ENCODE data around the gene WFIKKN1.

The WFIKKN1 gene

DNA sequence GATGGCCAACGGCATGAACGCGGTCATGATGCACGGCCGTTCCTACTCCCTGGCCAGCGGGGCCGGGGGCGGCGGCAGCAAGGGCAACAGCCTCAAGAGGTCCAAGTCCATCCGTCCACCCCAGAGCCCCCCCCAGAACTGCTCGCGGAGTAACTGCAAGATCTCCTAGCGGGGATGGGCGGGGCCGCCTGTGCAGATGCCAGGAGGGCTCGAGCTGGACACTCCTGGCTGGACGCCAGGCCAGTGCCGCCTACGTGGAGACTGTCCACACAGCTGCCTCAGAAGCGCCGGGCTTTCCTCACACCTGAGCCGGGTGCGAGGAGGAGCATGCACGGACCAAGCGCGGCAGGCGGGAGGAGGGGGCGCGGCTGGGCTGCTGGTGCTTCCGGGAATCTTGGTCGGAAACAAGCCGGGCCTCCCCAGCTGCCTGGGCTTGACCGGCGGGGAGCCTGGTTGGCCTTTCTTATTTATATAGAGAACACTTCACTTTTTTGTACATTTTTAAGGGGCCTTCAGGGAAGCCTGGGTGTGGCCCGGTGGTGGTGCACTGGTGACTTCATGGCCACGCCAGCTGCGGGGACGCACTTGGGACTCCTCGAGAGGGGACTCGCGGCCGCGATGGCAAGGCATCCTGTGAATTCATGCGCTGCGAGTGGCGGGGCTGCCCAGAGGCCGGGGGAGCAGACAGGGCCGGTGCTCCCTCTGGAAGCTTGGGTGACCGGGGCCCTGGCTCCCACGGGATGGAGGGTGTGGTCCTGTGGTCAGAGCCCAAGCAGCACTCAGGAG lies 3.1 kb upstream of the WFIKKN1 start:
- H3K27me3 ChIP-seq (replicated peaks in 2 of 5; ENCODE audit: control insufficient read depth in 4 of 5, insufficient read depth in 5 of 5, low read length in 4 of 5) = peaks cover 0 to 7% (median 0%) of the 10 kb centered on the region in 5 experiments
- DNase-seq = no peak
- no peaks in the 10 kb centered on the region for H3K9me3 ChIP-seq (ENCODE audit: control extremely low read depth in 1 of 5, control insufficient read depth in 4 of 5, insufficient read depth in 2 of 5, low read depth in 1 of 5, low read length in 4 of 5)
- no peak overlapping the region for H3K4me3 ChIP-seq (ENCODE audit: control insufficient read depth in 1 of 7, extremely low read depth in 1 of 7, insufficient read depth in 4 of 7, low read depth in 2 of 7, low read length in 6 of 7)
- peaks cover 0 to 8% (median 7%) of the 10 kb centered on the region in 4 experiments for H3K4me1 ChIP-seq (ENCODE audit: control extremely low read depth in 1 of 4, control insufficient read depth in 4 of 4, insufficient read depth in 4 of 4, low read length in 3 of 4)
- ChIA-PET POLR2A (no interaction called here), CTCF (no interaction called here)
- H3K27ac ChIP-seq (ENCODE audit: insufficient read depth in 1 of 2, low read depth in 1 of 2, low read length in 2 of 2, poor library complexity in 1 of 2, severe bottlenecking in 2 of 2) = no peak overlapping the region
- WGBS (ENCODE audit: insufficient coverage) = 94% methylated on average over 34 of the region's 50 CpGs
- H3K36me3 ChIP-seq (ENCODE audit: control insufficient read depth in 4 of 4, insufficient read depth in 4 of 4, low read length in 3 of 4) = peaks cover 2 to 46% (median 17%) of the 10 kb centered on the region in 4 experiments

DNA sequence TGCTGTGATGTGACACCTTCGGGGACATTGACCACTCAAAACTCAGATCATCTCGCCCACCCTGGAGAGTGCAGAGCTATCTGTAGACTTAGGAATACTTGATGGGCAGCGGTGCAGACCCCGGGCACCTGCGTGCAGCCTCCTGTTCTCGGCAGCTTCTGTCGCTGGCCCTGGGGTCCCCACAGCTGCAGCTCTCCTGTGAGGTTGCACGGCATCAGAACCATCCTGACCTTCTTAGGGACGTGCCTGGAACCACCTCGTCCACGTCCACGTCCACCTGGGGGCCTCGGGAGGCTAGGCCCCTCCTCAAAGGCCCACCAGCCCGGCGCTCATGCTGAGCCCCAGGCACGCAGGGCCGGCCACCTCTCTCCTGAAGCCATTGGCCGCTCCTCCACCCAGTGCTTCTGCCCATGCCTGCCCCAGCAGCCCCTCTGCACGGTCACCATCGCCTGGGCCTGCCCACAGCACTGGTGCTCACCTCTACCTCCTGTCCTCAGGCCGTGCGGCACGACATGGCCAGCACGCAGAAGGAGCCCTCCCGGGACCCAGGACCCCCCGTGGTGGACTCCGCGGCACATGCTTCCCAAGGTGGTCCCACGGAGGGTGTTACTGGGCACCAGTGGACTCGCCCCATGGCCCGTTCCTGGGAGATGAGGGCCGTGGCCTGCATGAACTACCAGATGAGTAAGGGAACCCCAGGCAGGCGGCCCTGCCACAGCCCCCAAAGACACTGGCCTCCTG lies 2.3 kb upstream of the WFIKKN1 start:
- WGBS (ENCODE audit: insufficient coverage) = 97% methylated on average over 32 of the region's 33 CpGs
- Histone ChIP-seq H3K27me3 (replicated peaks in 2 of 5; ENCODE audit: control insufficient read depth in 4 of 5, insufficient read depth in 5 of 5, low read length in 4 of 5) (peaks cover 0 to 7% (median 0%) of the 10 kb centered on the region in 5 experiments), H3K36me3 (ENCODE audit: control insufficient read depth in 4 of 4, insufficient read depth in 4 of 4, low read length in 3 of 4) (peaks cover 3 to 52% (median 23%) of the 10 kb centered on the region in 4 experiments), H3K4me1 (ENCODE audit: control extremely low read depth in 1 of 4, control insufficient read depth in 4 of 4, insufficient read depth in 4 of 4, low read length in 3 of 4) (peaks cover 0 to 8% (median 7%) of the 10 kb centered on the region in 4 experiments), H3K4me3 (ENCODE audit: control insufficient read depth in 1 of 7, extremely low read depth in 1 of 7, insufficient read depth in 4 of 7, low read depth in 2 of 7, low read length in 6 of 7) (no peak overlapping the region), H3K27ac (ENCODE audit: insufficient read depth in 1 of 2, low read depth in 1 of 2, low read length in 2 of 2, poor library complexity in 1 of 2, severe bottlenecking in 2 of 2) (no peak overlapping the region), H3K9me3 (ENCODE audit: control extremely low read depth in 1 of 5, control insufficient read depth in 4 of 5, insufficient read depth in 2 of 5, low read depth in 1 of 5, low read length in 4 of 5) (no peaks in the 10 kb centered on the region)
- no peak for DNase-seq
- POLR2A ChIA-PET = no interaction called here
- CTCF ChIA-PET = no interaction called here

DNA sequence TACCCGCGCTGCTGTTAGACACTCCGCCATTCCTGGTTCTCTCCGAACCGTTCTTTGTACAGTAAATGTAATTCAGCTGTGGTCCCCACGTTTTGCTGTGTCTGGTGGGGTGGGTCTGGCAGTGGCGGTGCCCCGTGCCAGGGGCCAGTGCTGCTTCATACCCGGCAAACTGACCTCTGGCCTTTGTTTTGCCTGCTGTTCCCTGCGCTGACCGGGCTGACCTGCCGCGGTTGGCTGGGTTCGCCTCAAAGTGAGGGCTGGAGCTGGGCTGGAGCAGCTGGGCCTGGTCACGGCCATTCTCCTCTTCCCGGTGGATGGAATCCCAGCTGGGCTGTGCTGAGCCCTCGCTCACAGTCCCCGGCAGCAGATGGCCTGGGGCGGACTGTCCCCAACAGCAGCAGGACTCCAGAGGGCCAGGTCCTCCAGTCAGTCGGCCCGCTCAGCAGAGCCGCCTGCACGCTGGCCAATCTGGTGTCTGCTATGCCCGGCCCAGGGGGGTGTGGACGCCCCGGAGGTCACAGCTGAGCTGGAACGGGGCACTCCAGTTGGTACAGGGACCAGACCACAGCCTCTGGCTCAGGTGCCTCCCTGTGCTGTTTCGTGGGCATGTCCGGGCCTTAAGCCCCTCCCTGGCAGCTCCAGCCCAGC lies 1.5 kb upstream of the WFIKKN1 start:
- CTCF ChIA-PET = no interaction called here
- WGBS (ENCODE audit: insufficient coverage) = 96% methylated on average over 27 of the region's 29 CpGs

DNA sequence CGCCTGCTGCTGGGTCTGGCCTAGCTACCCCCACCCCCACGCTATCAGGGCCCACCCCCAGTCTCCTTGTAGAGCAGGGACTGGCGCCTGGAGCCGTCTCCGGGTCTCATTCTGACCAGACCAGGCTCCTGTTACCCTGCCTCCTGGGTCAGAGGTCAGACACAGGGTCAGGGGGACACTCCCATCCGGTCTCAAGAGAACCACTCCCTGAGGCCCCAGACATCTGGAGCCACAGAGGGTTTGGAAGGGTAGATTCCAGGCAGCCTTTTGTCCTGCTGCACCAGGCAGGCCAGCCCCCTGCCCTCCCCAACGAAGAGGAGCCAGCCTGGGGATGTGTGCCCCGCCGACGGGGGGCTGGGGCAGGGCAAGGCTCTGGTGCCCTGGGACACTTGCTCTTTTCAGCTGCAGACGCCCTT lies 944 bp upstream of the WFIKKN1 start:
- peaks cover 0 to 7% (median 0%) of the 10 kb centered on the region in 5 experiments for H3K27me3 ChIP-seq (replicated peaks in 2 of 5; ENCODE audit: control insufficient read depth in 4 of 5, insufficient read depth in 5 of 5, low read length in 4 of 5)
- POLR2A ChIA-PET = no interaction called here
- no peak for DNase-seq
- H3K27ac ChIP-seq (ENCODE audit: insufficient read depth in 1 of 2, low read depth in 1 of 2, low read length in 2 of 2, poor library complexity in 1 of 2, severe bottlenecking in 2 of 2) = no peak overlapping the region
- peaks cover 0 to 9% (median 7%) of the 10 kb centered on the region in 4 experiments for H3K4me1 ChIP-seq (ENCODE audit: control extremely low read depth in 1 of 4, control insufficient read depth in 4 of 4, insufficient read depth in 4 of 4, low read length in 3 of 4)
- CTCF ChIA-PET = no interaction called here
- WGBS (ENCODE audit: insufficient coverage) = 80% methylated on average over 9 of the region's 11 CpGs
- H3K4me3 ChIP-seq (ENCODE audit: control insufficient read depth in 1 of 7, extremely low read depth in 1 of 7, insufficient read depth in 4 of 7, low read depth in 2 of 7, low read length in 6 of 7) = no peak overlapping the region
- H3K36me3 ChIP-seq (ENCODE audit: control insufficient read depth in 4 of 4, insufficient read depth in 4 of 4, low read length in 3 of 4) = peaks cover 3 to 63% (median 31%) of the 10 kb centered on the region in 4 experiments
- H3K9me3 ChIP-seq (ENCODE audit: control extremely low read depth in 1 of 5, control insufficient read depth in 4 of 5, insufficient read depth in 2 of 5, low read depth in 1 of 5, low read length in 4 of 5) = no peaks in the 10 kb centered on the region

More for the DNA sequence above, 1.5 kb upstream of the WFIKKN1 start:
- DNase-seq = no peak
- H3K27me3 ChIP-seq (replicated peaks in 2 of 5; ENCODE audit: control insufficient read depth in 4 of 5, insufficient read depth in 5 of 5, low read length in 4 of 5) = peaks cover 0 to 7% (median 0%) of the 10 kb centered on the region in 5 experiments
- POLR2A ChIA-PET = no interaction called here
- no peak overlapping the region for H3K4me3 ChIP-seq (ENCODE audit: control insufficient read depth in 1 of 7, extremely low read depth in 1 of 7, insufficient read depth in 4 of 7, low read depth in 2 of 7, low read length in 6 of 7)
- H3K4me1 ChIP-seq (ENCODE audit: control extremely low read depth in 1 of 4, control insufficient read depth in 4 of 4, insufficient read depth in 4 of 4, low read length in 3 of 4) = peaks cover 0 to 8% (median 7%) of the 10 kb centered on the region in 4 experiments
- H3K27ac ChIP-seq (ENCODE audit: insufficient read depth in 1 of 2, low read depth in 1 of 2, low read length in 2 of 2, poor library complexity in 1 of 2, severe bottlenecking in 2 of 2) = no peak overlapping the region
- H3K9me3 ChIP-seq (ENCODE audit: control extremely low read depth in 1 of 5, control insufficient read depth in 4 of 5, insufficient read depth in 2 of 5, low read depth in 1 of 5, low read length in 4 of 5) = no peaks in the 10 kb centered on the region
- H3K36me3 ChIP-seq (ENCODE audit: control insufficient read depth in 4 of 4, insufficient read depth in 4 of 4, low read length in 3 of 4) = peaks cover 3 to 60% (median 28%) of the 10 kb centered on the region in 4 experiments

DNA sequence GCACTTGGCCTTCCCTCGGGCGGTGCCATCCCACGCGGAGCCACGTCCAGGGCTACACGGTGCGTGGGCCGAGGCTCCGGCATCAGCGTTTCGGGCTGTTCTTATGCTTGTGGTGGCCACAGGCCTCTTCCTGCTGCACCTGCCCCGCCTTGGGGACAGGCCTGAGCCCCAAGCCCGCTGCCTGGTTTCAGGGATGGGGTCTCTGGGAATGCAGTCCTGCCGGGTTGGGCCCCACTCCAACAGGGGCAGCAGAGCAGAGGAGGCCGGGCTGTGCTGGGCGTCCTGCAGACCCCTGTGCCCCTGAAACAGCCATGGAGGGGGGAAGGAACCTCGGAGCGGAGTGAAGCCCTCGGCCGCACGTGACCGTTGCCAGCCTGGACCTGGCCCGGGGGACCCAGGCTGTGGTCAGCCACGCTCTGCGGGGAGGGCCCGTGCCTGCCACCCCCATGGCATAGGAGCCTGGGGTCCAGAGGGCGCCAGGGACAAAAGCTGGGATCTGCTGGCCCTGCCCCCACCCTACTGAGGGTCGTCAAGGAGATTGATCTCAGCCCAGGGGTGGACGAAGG lies 453 bp upstream of the WFIKKN1 start:
- no peak overlapping the region for H3K27ac ChIP-seq (ENCODE audit: insufficient read depth in 1 of 2, low read depth in 1 of 2, low read length in 2 of 2, poor library complexity in 1 of 2, severe bottlenecking in 2 of 2)
- ChIA-PET CTCF (no interaction called here), POLR2A (no interaction called here)
- WGBS (ENCODE audit: insufficient coverage) = 50% methylated on average over 24 of the region's 29 CpGs
- H3K27me3 ChIP-seq (replicated peaks in 2 of 5; ENCODE audit: control insufficient read depth in 4 of 5, insufficient read depth in 5 of 5, low read length in 4 of 5) = peaks cover 0 to 7% (median 0%) of the 10 kb centered on the region in 5 experiments
- peaks cover 1 to 58% (median 31%) of the 10 kb centered on the region in 4 experiments for H3K36me3 ChIP-seq (ENCODE audit: control insufficient read depth in 4 of 4, insufficient read depth in 4 of 4, low read length in 3 of 4)
- peaks cover 0 to 14% (median 12%) of the 10 kb centered on the region in 4 experiments for H3K4me1 ChIP-seq (ENCODE audit: control extremely low read depth in 1 of 4, control insufficient read depth in 4 of 4, insufficient read depth in 4 of 4, low read length in 3 of 4)
- no peak overlapping the region for H3K4me3 ChIP-seq (ENCODE audit: control insufficient read depth in 1 of 7, extremely low read depth in 1 of 7, insufficient read depth in 4 of 7, low read depth in 2 of 7, low read length in 6 of 7)
- no peak for DNase-seq
- no peaks in the 10 kb centered on the region for H3K9me3 ChIP-seq (ENCODE audit: control extremely low read depth in 1 of 5, control insufficient read depth in 4 of 5, insufficient read depth in 2 of 5, low read depth in 1 of 5, low read length in 4 of 5)

DNA sequence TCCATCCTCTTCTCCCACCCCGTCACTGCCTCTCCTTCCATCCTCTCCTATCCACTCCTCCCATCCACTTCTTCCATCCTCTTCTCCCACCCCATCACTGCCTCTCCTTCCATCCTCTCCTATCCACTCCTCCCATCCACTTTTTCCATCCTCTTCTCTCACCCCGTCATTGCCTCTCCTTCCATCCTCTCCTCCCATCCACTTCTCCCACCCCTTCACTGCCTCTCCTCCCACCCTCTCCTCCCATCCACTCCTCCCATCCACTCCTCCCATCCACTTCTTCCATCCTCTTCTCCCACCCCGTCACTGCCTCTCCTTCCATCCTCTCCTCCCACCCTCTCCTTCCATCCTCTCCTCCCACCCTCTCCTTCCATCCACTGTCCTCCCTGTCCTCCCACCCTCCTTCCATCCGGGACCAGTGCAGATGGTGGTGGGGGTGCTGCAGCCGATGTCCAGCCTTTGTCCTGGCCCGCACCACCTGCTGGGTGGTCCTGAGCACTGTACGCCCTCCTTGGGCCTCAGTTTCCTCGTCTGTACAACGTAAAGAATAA lies 1.1 kb downstream of the WFIKKN1 start:
- CTCF ChIA-PET = no interaction called here
- H3K4me3 ChIP-seq (ENCODE audit: control insufficient read depth in 1 of 7, extremely low read depth in 1 of 7, insufficient read depth in 4 of 7, low read depth in 2 of 7, low read length in 6 of 7) = no peak overlapping the region
- peaks cover 0 to 7% (median 0%) of the 10 kb centered on the region in 5 experiments for H3K27me3 ChIP-seq (replicated peaks in 2 of 5; ENCODE audit: control insufficient read depth in 4 of 5, insufficient read depth in 5 of 5, low read length in 4 of 5)
- POLR2A ChIA-PET = no interaction called here
- H3K36me3 ChIP-seq (ENCODE audit: control insufficient read depth in 4 of 4, insufficient read depth in 4 of 4, low read length in 3 of 4) = peaks cover 0 to 45% (median 25%) of the 10 kb centered on the region in 4 experiments
- H3K9me3 ChIP-seq (ENCODE audit: control extremely low read depth in 1 of 5, control insufficient read depth in 4 of 5, insufficient read depth in 2 of 5, low read depth in 1 of 5, low read length in 4 of 5) = no peaks in the 10 kb centered on the region
- 76% methylated on average over 8 of the region's 9 CpGs for whole genome bisulfite sequencing (ENCODE audit: insufficient coverage)
- no peak overlapping the region for H3K27ac ChIP-seq (ENCODE audit: insufficient read depth in 1 of 2, low read depth in 1 of 2, low read length in 2 of 2, poor library complexity in 1 of 2, severe bottlenecking in 2 of 2)
- H3K4me1 ChIP-seq (ENCODE audit: control extremely low read depth in 1 of 4, control insufficient read depth in 4 of 4, insufficient read depth in 4 of 4, low read length in 3 of 4) = peaks cover 0 to 23% (median 21%) of the 10 kb centered on the region in 4 experiments
- no peak for DNase-seq
